Esophagus muscularis mucosa (tissue), 4 donors: Measurements from ENCODE around the gene SECTM1. TPM values are rescaled to one million over a fixed set of nuclear protein-coding genes. Genes with fewer than 3 reads are reported as not detected.

Source experiments
- DNase-seq: peaks from one replicate; pipeline ENCODE4 v3.0.0-alpha.2; 2017; ENCODE audit errors: extremely low spot score
- H3K27ac ChIP-seq, 4 donors: fragments of 200-600 bp; sonication (generic); replicated peaks in 1 of 4; 1 replicate in 3 of 4; 2 replicates in 1 of 4; pipeline ENCODE4 v1.5.1; 2016 to 2019; ENCODE audit warnings: mild to moderate bottlenecking in 1 of 4
- H3K27me3 ChIP-seq, 4 donors: fragments of 200-600 bp; sonication (generic); one replicate each; pipeline versions ENCODE4 v1.5.1 to v1.6.0; 2016 to 2019
- H3K36me3 ChIP-seq, 4 donors: fragments of 200-600 bp; sonication (generic); one replicate each; pipeline ENCODE4 v1.5.1; 2016 to 2019
- H3K4me1 ChIP-seq, 4 donors: fragments of 200-600 bp; sonication (generic); one replicate each; pipeline ENCODE4 v1.5.1; 2016 to 2019
- H3K4me3 ChIP-seq, 4 donors: fragments of 200-600 bp; sonication (generic); 1 replicate in 2 of 4; 2 replicates in 2 of 4; pipeline ENCODE4 v1.5.1; 2016 to 2019; ENCODE audit warnings: mild to moderate bottlenecking in 4 of 4, moderate library complexity in 1 of 4
- H3K9me3 ChIP-seq, 4 donors: fragments of 200-600 bp; sonication (generic); 1 replicate in 3 of 4; 2 replicates in 1 of 4; pipeline ENCODE4 v1.5.1; 2016 to 2019
- EP300 ChIP-seq: sonication (generic); formaldehyde crosslinking; IDR thresholded peaks from one replicate; pipeline ENCODE4 v1.6.1; 2017; ENCODE audit warnings: antibody characterized with exemption
- POLR2A ChIP-seq: fragments of 450-650 bp; IDR thresholded peaks from one replicate; pipeline ENCODE4 v1.6.1; 2017; ENCODE audit warnings: antibody characterized with exemption, moderate library complexity, mild to moderate bottlenecking, low read depth
- POLR2AphosphoS5 ChIP-seq, 2 donors: sonication (generic); formaldehyde crosslinking; IDR thresholded peaks; one replicate each; pipeline ENCODE4 v1.6.1; 2017; ENCODE audit warnings: antibody characterized with exemption in 2 of 2
- WGBS: methylation state at CpG from one replicate; pipeline ENCODE4 v1.1.5; 2018; 5-methylcytosine and 5-hydroxymethylcytosine counted together
- intact Hi-C: fragments of 100-400 bp; cut with DNase I; formaldehyde crosslinking; loops from one replicate; pipeline ENCODE4 v1.15.1; 2023
- total RNA-seq, 4 donors: library from RNA; depleted of rRNA; stranded (reverse); fragments of >200 nt; gene quantifications; one replicate each; pipeline versions ENCODE4 v1.1.0 to v1.2.1, GENCODE V29; 2016
- TF ChIP-seq, protein P1 (sequence below), 3 experiments: fragments of 200-600 bp in 2 of 3; fragments of 450-650 bp in 1 of 3; sonication (generic) in 2 of 3; IDR thresholded peaks; one replicate each; pipeline ENCODE4 v1.5.1; 2017 to 2019; ENCODE audit warnings: antibody characterized with exemption in 3 of 3, mild to moderate bottlenecking in 2 of 3, moderate library complexity in 1 of 3

The SECTM1 gene
- total RNA-seq, 4 donors from 2014 or later, result 10.0 to 41.1 (median 22.2) TPM

- Histone ChIP-seq H3K4me3 (no peak overlapping the region), H3K4me1 (peaks cover 12 to 28% (median 19%) of the 10 kb centered on the region in 4 donors), H3K27ac (no peak overlapping the region), H3K36me3 (peaks cover 0 to 21% (median 0%) of the 10 kb centered on the region in 4 donors), H3K27me3 (peaks cover 0 to 45% (median 0%) of the 10 kb centered on the region in 4 donors), H3K9me3 (no peaks in the 10 kb centered on the region)
- 74% methylated on average over 7 of the region's 30 CpGs for WGBS
- TF ChIP-seq POLR2A, result no peak
- no peak for TF ChIP-seq EP300
- TF ChIP-seq, protein P1, sequence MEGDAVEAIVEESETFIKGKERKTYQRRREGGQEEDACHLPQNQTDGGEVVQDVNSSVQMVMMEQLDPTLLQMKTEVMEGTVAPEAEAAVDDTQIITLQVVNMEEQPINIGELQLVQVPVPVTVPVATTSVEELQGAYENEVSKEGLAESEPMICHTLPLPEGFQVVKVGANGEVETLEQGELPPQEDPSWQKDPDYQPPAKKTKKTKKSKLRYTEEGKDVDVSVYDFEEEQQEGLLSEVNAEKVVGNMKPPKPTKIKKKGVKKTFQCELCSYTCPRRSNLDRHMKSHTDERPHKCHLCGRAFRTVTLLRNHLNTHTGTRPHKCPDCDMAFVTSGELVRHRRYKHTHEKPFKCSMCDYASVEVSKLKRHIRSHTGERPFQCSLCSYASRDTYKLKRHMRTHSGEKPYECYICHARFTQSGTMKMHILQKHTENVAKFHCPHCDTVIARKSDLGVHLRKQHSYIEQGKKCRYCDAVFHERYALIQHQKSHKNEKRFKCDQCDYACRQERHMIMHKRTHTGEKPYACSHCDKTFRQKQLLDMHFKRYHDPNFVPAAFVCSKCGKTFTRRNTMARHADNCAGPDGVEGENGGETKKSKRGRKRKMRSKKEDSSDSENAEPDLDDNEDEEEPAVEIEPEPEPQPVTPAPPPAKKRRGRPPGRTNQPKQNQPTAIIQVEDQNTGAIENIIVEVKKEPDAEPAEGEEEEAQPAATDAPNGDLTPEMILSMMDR (IDR thresholded peaks at IDR 0.05), result no peak
- TF ChIP-seq POLR2AphosphoS5 (IDR thresholded peaks at IDR 0.05), result no peak
- intact Hi-C loops, result no loop called here
- DNase-seq, result no peak
These were observed 8.0 kb downstream of the SECTM1 start for GRCh38 chr17:82325286-82326180.

DNA sequence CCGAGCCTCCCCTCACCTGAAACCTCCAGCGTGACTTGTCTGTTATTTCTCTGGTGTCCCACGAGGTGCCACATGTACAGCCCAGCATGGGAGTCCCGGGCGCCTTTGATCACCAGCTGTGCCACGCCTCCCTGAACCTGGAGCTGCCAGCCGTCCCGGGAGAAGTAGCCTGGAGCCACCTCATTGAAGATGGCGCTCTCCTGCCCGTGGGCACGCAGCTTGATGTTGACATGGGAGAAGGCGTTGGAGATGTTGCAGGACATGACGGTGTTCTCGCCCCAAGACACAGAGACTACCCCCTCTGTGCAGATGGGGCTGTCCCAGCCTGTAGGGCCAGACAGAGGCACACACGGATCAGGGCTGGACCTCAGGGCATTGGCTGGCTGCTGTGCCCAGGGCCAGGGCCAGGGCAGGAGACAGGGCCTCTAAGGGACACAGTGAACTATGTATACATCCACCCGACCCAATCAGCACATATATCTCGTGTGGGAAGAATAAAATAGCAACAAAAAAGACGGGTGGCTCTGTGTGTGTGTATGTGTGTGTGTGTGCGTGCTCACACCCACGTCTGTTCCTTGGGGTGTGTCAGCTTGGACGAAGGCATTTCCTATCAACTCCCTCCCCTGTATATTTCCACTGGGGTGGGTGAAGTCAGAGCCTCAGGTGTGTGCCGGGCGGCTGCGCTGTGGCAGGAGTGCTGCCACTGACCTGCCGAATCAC is 8.8 kb downstream of the SECTM1 start:
- TF ChIP-seq EP300 (no peak), POLR2AphosphoS5 (IDR thresholded peaks at IDR 0.05) (no peak), POLR2A (no peak)
- TF ChIP-seq, protein P1 (IDR thresholded peaks at IDR 0.05), result no peak
- H3K36me3 ChIP-seq, result peaks cover 0 to 21% (median 0%) of the 10 kb centered on the region in 4 donors
- no peak overlapping the region for H3K27ac ChIP-seq
- H3K9me3 ChIP-seq, result no peaks in the 10 kb centered on the region
- peaks cover 6 to 20% (median 12%) of the 10 kb centered on the region in 4 donors for H3K4me1 ChIP-seq
- H3K4me3 ChIP-seq, result no peak overlapping the region
- 81% methylated on average over 16 of the region's 25 CpGs for WGBS
- no peak for DNase-seq
- intact Hi-C loops, result no loop called here
- H3K27me3 ChIP-seq, result peaks cover 0 to 42% (median 0%) of the 10 kb centered on the region in 4 donors

DNA sequence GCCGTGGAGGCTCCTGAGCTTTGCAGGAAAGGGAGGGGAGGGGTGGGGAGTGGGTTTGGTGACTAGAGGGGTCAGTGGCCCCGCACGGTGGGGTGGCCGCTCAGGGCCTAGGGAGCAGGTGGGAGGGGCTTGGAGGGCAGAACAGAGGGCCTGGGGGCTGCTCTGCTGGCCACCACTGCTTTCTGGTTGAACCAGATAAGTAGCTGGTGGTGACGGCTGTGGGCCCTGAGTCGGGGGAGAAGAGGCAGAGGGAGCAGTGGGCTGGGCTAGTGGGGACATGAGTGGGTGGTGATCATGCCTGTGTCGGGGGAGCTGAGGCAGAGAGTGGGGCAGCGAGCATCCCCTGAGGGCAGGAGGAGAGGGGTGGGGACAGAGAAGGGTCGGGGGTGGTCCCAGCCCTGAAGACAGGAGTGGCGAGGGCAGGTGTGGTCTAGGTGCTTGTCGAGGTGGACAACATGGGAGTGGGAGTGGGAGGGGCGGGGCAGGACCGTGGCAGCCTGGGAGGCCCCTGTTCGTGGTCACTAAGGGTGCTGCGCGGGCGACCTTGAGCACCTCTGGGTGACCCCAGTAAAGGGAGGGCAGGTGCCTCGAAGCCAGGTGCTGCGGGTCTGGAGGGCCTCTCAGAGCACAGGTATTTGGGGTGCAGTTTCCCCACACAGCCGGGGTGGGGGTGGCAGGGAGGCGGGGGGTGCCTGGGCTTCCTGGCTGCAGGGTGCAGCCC is 9.9 kb downstream of the SECTM1 start:
- H3K27ac ChIP-seq, result no peak overlapping the region
- peaks cover 0 to 38% (median 0%) of the 10 kb centered on the region in 4 donors for H3K27me3 ChIP-seq
- no peaks in the 10 kb centered on the region for H3K9me3 ChIP-seq
- DNase-seq, result no peak
- H3K36me3 ChIP-seq, result peaks cover 0 to 21% (median 0%) of the 10 kb centered on the region in 4 donors
- TF ChIP-seq EP300 (no peak), POLR2AphosphoS5 (IDR thresholded peaks at IDR 0.05) (no peak), POLR2A (no peak)
- TF ChIP-seq, protein P1 (IDR thresholded peaks at IDR 0.05), result no peak
- H3K4me3 ChIP-seq, result no peak overlapping the region
- peaks cover 6 to 20% (median 11%) of the 10 kb centered on the region in 4 donors for H3K4me1 ChIP-seq
- intact Hi-C loops, result no loop called here
- WGBS, result 68% methylated on average over 14 of the region's 21 CpGs

- intact Hi-C loops, result no loop called here
- WGBS, result 84% methylated on average over 21 of the region's 28 CpGs
These were observed 10.8 kb downstream of the SECTM1 start for GRCh38 chr17:82322526-82323453.

More at GRCh38 chr17:82322526-82323453, 10.8 kb downstream of the SECTM1 start:
- H3K9me3 ChIP-seq, result no peaks in the 10 kb centered on the region
- H3K27ac ChIP-seq, result no peak overlapping the region
- H3K27me3 ChIP-seq, result peaks cover 0 to 40% (median 0%) of the 10 kb centered on the region in 4 donors
- peaks cover 0 to 21% (median 0%) of the 10 kb centered on the region in 4 donors for H3K36me3 ChIP-seq
- no peak for DNase-seq
- TF ChIP-seq, protein P1 (IDR thresholded peaks at IDR 0.05), result no peak
- TF ChIP-seq POLR2A (no peak), EP300 (no peak), POLR2AphosphoS5 (IDR thresholded peaks at IDR 0.05) (no peak)
- no peak overlapping the region for H3K4me3 ChIP-seq
- H3K4me1 ChIP-seq, result peaks cover 6 to 14% (median 8%) of the 10 kb centered on the region in 4 donors
